Left kidney (tissue), 8 donors: ENCODE measurements around the gene C6orf89. TPM values are rescaled to one million over a fixed set of nuclear protein-coding genes. Genes with fewer than 3 reads are reported as not detected.

Experiments
- DNase-seq: peaks from one replicate; pipeline ENCODE4 v3.0.0-alpha.2; 2013
- long read RNA-seq, 8 donors: transcript quantifications; one replicate each; lab custom pipeline, GENCODE V29; 2026
- polyA plus RNA-seq: library from polyadenylated mRNA; unstranded; fragments of 120-200 nt; gene quantifications from one replicate; pipeline ENCODE4 v1.2.1, GENCODE V29; 2013; ENCODE audit not compliant: insufficient read length

The C6orf89 gene, protein sequence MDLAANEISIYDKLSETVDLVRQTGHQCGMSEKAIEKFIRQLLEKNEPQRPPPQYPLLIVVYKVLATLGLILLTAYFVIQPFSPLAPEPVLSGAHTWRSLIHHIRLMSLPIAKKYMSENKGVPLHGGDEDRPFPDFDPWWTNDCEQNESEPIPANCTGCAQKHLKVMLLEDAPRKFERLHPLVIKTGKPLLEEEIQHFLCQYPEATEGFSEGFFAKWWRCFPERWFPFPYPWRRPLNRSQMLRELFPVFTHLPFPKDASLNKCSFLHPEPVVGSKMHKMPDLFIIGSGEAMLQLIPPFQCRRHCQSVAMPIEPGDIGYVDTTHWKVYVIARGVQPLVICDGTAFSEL
- 51.5 TPM for polyA plus RNA-seq
- long read RNA-seq, donor 1, full-length matches to known transcripts: 14 of 21 reads
- long read RNA-seq, donor 1, partial matches to known transcripts: 7 of 21 reads
- long read RNA-seq, donor 1, other reads (novel, unspliced or antisense): 0 of 21 reads
- long read RNA-seq, donor 2, full-length matches to known transcripts: 16 of 16 reads
- long read RNA-seq, donor 2, partial matches to known transcripts: 0 of 16 reads
- long read RNA-seq, donor 2, other reads (novel, unspliced or antisense): 0 of 16 reads
- long read RNA-seq, donor 3, transcript C6orf89-201 (8 exons, 1,309 nt): major isoform, 13 of 13 reads
- long read RNA-seq, donor 3, partial matches to known transcripts: 0 of 13 reads
- long read RNA-seq, donor 3, other reads (novel, unspliced or antisense): 0 of 13 reads
- long read RNA-seq, donor 4, partial matches to known transcripts: 0 of 1 reads
- long read RNA-seq, donor 4, other reads (novel, unspliced or antisense): 0 of 1 reads
- long read RNA-seq, donor 5, full-length matches to known transcripts: 8 of 8 reads
- long read RNA-seq, donor 5, partial matches to known transcripts: 0 of 8 reads
- long read RNA-seq, donor 5, other reads (novel, unspliced or antisense): 0 of 8 reads
- long read RNA-seq, donor 6, full-length matches to known transcripts: 12 of 17 reads
- long read RNA-seq, donor 6, partial matches to known transcripts: 5 of 17 reads
- long read RNA-seq, donor 6, other reads (novel, unspliced or antisense): 0 of 17 reads
- long read RNA-seq, donor 7, full-length matches to known transcripts: 13 of 46 reads
- long read RNA-seq, donor 7, partial matches to known transcripts: 33 of 46 reads
- long read RNA-seq, donor 7, other reads (novel, unspliced or antisense): 0 of 46 reads
- long read RNA-seq, donor 8, full-length matches to known transcripts: 3 of 3 reads
- long read RNA-seq, donor 8, partial matches to known transcripts: 0 of 3 reads
- long read RNA-seq, donor 8, other reads (novel, unspliced or antisense): 0 of 3 reads

DNA sequence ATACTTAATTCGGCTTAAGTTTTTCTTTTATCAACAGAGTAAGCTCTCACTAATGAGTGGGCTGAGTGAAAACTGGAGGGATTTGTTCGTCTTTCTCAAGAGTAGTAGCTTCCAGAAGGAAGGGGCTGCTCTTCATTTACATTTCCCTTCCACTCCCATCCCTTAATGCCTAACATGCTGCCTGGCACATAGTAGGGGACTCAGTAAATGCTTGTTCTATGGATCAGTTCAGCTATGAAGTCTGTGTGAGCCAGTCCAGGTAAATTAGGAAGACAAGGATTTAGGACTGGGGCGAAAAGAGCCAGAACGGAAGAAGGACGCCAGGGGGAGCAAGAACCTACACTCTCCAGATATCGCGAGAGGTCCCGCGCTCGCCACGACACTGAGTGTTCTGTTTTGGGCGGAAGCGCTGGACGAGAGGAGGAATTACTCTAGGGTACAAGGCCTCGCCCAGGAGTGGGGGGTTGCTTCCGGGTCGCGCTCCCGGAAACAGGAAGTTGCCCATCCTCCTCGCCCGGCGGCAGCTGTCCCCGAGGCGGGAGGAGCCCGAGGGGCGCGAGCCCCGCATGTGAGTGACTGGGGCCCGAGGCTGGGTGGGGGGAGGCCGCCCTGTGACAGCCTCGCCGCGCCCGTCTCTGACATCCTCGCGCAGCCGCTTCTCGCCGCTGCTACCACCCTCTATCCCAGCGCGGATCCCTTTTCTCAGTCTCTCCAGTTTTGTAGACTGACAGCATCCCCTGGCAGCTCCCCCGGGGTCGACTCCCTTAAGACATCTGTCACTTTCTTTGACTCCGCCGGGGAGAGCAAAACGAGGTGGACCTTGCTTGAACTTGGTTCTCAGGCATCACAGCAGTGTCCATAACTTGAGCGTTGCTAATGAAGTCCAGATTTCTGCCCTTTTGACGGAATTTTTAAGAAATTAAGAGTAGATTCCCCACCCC is at the start of gene C6orf89:
Gene C6orf89 (plus strand): TSS at position 492 of the 941 bp plus-strand sequence. CDS start 13,493 bp downstream, outside the sequence.
- peak; percentile 97 for DNase-seq

DNA sequence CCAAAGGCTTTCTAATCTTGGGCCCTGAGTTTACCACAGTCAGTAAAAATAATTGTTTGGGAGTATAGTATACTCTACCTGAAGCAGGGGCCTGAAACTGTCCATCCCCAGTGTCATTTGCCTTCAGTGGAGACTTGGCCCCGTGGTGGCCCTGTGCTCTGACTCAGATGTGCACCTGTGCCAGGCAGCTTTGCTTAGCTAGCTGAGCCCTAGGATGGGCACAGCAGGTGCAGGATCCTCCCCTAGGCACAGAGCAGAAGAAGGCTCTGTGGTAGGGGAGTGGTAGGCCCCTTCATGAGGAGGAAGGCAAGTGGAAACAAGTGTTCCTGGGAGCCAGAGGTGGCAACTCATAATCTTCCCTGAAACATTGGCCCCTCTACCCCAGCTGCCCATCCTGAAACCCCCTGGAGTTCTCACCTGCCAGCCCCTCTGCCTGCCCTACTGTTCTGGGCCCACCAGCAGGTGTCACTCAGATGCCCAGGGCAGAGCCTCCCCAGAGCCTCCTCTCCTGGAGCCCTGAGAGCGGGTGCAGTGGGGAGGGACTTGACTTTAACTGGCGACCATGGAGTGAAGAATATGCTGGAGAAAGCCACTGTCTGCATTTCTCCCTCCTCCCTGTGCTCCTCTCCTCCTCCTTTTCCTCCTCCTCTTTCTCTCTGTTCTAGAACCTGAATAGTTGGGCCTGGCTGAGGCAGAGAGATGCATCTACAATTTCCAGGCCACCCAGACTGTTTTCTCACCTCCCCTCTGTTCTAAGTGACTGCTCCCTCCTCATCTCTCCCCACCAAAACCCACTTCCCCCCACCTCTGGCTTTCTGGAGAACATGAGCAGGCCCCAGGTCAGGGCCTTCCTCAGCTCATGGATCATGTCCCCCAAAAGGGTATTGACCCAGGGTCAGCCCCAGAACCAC is 49.4 kb upstream of the C6orf89 start:
- DNase-seq: no peak

DNA sequence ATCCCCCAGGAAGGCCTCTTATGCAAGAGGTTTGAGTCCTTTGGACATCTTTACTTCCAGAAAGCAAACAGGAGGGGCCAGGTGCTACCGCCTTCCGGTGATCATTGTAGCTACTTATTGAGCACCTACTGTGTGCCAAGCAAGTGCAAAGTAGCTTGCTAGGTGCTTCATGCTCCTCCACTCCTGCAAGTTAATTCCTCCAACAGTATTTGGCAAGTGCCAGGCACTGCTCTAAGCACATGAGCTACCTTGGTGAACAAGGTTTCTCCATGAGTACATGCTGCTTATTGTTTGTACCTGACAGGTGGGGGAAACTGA is 48.8 kb upstream of the C6orf89 start:
- DNase-seq: no peak

DNA sequence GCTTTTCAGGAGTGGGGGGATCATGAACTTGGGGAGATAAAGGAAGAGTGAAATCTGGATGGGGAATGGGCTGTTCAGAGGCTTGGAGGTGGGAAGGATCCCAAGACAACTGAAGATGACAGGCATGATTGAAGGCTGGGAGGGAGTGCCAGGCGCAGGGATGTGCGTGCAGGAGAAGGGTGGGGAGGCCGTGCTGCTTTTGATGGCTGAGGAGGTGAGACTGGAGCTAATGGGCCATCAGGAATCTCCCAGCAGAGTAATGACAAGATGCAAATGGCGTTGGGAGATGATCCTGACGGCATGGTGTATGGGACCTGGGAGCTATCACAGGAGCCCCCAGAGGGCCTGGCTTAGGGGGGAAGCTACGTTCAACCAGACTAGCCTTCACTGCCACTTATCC is 48.1 kb upstream of the C6orf89 start:
- no peak for DNase-seq

DNA sequence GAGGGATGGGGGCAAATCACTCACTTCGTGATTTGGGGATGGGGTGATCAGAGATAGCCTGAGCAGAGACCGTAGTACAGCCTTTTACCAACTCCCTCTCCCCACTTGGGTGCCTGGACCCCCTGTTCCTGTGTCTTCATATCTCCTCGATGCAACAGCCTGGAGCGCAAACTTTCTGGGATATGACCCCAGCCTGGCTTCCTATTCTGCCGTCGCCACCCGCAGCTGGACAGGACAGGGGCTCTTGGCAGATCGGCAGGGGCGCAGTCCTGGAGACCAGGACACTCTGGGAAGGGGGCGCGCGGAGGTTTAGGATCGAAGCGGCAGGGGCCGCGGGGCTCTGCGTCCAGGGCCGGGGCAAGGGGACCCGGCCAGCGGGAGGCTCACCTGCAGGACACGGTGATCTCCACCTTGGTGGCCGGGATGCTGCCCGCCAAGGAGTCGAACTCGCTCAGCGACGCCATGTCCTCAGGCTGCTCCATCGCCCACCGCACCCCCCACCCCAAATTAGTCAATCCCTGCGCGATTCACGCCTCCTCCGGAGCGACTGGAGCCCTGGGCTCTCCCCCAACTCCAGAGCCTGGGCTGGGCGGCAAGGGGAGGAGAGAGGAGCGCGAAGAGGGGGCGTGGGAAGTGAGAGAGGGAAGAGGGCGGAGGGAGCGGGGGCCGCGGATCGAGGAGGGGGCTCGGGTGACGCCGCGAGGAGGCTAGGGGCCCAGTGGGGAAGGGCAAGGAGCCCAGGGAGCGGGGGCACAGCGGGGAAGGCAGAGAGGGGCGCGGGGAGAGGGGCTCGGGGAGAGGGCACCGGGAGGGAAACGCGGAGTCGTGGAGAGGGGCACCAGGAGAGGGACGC is 46.6 kb upstream of the C6orf89 start, which contains the start of gene CPNE5:
Gene CPNE5 (minus strand): TSS at position 549 of the 853 bp plus-strand sequence. CDS start 67 bp downstream, at position 482.
- no peak for DNase-seq

DNA sequence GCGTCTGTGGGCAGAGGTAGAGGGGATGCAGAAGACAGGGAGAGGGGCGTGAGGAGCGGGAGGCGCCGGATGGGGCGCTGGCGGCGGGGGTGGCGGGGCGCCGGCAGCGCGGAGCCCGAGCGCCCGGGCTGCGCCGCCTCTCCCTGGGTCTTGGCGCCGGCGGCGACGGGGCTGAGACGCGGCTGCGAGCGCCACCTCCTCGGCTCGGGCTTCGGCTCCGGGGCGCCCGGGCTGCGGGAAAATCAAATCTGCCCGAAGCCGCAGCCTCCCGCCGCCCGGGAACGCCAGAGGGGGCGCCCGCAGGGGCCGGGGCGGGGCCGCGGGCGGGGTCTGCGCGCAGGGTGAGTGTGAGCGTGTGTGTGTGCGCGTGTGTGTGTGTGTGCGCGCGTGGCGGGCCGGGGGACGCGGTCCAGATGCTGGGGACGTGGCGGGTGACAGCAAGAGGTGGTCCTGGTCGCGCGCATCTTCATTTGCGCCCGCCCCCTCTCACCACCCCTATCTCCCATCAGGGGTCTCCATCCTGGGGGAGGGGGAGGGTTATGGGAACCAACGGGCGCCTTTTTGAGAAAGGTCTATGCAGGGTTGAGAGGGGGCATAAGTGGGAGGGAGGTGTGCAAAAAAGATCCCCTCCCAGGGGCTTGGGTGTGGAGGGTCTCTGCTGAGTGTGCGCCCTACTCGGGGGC is 45.9 kb upstream of the C6orf89 start:
- DNase-seq: no peak

DNA sequence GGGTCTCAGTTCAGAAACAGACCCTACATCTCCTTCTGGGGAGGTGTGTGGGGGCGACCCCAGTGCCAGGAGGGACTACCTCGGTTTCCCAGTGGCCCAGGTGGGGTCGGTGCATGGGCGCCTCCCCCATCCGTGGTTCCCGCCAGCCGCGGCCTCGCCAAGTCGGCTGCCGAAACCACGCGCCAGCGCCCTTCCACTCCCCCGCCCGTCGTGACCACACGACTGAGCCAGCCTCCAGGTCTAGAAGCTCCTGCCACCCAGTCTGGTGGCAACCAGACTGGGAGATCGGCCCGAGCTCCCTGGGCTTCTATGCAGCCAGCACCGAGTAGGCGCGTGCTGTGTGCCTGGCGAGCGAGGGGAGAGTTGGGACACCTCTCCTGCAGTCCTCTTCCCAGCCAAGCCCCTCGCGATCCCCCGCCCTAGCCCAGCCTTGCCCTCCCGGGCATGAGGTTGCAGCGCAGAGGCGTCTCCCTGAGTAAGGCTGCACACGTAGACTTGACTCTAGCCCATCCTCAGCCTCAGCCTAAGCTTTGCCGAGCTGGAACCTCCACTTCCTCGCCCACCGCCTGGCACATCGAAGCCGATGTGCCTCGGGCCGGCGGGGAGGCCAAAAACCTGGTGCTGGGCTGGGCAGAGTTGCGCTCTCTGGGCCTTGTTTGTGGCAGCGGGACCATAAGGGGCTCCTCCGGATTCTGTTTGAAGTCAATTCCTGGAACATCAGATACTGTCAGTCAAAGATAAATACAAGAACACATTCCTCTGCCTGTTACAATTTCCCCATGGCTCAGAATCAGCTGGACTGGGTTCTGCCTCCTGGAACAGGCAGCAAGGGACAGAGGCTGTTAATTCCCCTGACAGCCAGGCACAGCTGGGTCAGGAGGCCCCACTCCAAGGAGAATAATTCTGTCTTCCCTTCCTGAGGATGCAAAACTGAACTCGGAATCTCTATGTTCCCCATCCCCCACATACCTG is 45.0 kb upstream of the C6orf89 start:
- no peak for DNase-seq

DNA sequence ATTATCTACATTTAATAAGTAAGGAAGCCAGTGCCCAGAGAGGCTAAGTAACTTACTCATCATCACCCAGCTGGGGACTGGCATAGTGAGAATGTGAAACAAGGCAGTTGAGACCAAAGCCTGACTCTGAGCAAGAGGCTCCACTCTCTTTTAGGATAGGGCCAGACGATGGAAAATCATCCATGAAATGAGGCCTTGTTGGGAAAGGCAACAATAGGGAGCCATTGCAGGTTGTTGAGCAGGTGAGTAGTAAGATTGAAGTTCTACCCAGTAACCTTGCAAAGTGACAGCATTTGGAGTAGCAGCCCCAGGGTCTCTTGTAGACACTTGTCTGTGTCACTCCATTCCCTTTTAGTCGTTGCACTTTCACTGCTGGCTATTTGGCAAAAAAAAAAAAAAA is 44.0 kb upstream of the C6orf89 start:
- no peak for DNase-seq

DNA sequence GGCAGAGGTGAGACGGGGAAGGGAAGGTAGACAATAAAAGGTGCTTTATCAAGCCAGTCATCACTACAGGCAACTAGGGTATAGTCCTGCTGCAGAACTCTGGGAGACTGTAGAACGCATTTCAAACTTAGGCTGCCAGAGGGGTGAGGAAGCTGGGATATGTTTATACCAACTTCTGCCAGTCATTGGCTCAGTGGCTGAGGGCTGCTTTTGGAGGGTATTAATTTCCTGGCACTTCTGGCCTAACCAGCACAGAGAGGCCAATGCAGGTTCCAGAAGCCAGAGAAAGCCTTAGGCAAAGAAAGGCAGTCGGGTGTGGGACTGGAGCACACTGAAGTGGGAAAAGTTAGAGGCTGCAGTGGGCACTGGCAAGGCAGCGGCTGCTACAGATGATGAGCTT is 42.6 kb upstream of the C6orf89 start:
- no peak for DNase-seq

DNA sequence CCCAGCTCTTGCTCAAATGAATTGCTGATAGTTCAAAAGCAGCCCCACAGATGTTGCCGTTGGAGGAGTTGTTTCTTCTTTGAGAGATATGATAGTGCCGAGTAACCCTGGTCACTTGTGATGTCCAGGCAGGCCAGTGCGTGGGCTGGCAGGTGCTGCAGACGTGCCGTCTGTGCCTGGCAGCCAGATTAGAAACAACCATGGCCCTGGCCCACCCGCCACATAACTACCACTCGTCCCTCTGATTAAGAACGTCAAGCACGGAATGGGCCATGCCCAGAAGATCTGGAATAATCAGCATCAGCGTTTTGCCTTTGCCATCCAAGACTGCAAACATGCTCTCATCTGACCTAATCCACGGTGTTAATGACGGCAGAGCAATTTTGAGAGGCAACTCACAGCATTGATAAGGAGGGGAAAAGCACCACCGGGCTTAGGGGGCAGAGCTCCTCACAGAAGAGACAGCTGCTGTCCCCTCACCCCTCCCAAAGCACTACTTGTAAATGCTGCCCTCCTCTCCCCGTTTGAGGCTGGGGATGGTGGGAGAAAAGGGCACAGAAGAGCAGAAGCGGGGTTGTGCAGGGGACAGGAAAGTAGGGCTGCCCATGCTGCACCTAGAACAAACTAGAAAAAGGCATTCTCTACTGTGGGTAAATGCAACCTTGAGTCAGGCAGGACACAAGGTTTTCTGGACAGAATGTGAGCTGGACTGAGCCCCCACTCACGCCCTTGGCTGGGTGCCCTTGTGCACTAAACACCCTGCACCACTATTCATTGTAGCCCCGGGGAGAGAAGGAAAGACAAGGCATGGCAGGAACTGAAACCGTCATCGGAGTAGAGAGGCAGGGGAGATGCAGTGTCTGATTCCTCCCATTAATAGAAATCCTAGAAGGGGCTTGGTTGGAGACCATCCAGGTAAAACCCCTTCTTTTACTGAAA is 41.3 kb upstream of the C6orf89 start:
- no peak for DNase-seq

DNA sequence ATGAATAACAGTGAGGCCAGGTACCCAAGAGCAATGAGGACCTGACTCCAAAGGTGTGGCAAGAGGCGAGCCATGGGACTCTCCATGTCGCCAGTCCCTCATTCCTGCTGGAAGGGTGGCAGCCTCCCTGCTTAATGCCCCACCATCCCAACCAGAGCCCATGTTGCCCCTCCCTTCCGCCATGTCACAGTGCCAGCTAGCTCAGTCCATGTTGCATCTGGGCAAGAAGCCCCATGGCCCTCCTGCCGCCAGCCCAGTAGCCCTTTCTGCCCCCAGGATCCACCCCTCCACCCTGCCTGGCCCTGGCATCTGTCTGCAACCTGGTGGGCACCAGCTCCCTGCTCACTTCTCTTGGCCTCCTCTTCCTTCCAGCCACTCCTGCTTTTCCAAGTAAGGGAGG is 40.5 kb upstream of the C6orf89 start:
- DNase-seq: no peak

DNA sequence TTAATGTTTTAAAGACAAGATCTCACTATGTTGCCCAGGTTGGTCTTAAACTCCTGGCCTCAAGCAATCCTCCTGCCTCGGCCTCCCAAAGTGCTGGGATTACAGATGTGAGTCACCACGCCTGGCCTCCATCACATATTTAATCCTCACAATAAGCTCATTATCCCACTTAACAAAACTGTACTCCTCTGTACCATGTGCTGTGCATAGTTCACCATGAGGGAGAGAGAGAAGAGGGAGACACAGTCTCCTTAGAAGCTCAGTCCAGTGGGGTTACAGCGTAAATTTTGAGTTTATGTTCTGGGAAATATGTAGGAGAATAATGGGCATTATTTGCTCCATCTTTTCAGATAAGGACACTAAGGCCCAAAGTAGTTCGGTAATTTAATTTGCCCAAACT is 38.6 kb upstream of the C6orf89 start:
- DNase-seq: no peak

DNA sequence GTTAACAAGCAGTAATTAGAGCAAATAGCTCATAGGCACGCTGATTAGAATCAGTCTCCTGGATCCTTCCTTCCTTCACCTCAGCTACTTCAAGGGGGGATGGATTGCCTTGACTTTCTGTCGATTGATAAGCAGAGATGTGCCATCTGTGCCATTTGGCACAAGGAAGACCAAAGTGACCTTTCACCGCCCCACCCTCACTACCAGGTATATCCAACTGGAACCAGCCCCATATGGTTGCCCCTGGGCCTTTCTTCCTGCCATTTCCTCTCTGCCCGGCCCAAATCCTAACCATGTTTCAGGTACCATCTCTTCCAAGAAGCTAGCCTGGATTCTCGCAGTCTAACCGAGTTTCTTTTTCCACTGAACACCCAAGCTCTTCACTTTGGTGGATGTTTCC is 37.8 kb upstream of the C6orf89 start:
- DNase-seq: no peak

DNA sequence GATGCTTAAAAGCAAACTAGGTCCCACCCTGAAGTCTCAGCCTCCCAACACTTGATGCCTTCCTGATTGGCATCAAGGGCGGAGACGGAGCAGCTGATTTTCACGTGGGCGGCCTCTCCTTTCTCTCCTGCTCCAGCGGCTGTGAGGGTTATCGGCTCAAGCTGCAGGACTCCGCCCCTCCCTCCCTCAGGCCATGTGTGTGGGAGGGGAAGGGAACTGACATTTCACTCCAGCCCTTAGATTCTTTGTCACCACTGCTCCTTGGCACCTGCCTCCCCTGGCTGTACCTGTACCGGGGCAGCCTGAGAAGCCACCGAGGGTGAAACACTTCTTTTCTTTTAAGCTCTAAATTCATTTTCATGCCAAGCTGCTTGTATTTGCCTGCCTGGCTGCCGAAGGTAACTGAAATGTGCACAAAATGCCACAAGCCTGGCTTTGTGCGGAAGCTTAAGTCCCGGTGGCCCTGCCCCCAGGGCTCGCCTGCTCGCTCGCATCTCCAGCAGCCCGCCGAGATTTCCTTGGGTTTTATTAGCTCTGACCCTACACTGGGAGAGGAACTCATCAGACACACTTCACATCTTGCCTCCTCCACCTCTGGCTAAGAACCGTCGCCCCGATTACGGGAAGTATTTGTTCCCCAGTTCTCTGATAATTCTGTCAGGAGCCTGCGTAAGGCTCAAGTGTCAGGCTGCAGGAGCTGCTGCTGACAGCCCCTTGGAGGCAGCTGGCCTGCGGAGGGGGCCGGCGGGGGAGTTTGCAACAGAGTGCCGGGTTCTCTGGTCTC is 36.9 kb upstream of the C6orf89 start:
- peak; percentile 76 for DNase-seq

DNA sequence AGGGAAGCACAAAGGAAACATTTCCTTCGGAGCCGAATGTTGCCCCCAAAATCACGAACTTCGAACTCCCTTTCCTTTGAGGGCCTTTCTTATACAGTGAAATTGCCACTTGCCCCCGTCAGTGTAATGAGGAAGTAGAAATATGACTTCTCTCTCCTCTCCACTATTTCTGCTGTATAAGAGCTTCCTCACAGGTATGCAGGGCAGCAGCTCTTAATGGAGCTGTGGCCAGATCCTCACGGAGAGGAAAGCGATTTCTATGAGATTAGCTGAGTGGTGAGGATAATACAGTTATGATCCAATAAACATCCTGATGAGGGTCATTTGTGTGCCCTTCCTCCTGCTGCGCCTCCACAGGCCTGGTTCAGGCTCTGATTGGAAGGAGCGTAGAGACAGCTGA is 35.7 kb upstream of the C6orf89 start:
- no peak for DNase-seq
